ENCODE data around the gene SLC17A4.

SLC17A4 gene

GRCh38 chr6:25816252-25816651 lies 61.7 kb downstream of the SLC17A4 start:
- no peak for DNase-seq (ENCODE audit: low read depth in 2 of 2)

DNA sequence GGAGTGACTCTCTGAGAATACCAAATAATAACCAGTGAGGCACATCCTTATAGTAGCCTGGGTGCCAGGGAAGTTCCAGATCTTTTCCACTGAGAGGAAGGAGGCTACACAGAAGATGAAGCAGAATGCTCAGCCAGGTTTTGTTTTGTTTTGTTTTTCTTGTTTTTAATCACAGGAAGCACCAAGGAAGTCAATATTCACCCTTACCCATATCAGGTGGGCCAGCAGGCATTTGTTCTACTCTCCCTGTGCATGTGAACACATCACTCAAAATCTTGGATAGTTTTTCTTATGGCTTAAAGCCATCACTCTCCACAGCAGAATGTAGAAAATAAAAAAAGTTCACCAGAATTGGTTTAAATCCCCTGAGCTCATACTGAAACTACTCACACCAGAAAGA lies 66.8 kb downstream of the SLC17A4 start:
- DNase-seq (ENCODE audit: low read depth in 2 of 2) = no peak

GRCh38 chr6:25829375-25829774 lies 74.8 kb downstream of the SLC17A4 start:
- no peak for DNase-seq (ENCODE audit: low read depth in 2 of 2)

GRCh38 chr6:25830458-25830857 lies 75.9 kb downstream of the SLC17A4 start:
- DNase-seq (ENCODE audit: low read depth in 2 of 2) = no peak
